Ascending aorta (tissue), 2 donors: ENCODE results near the gene CNKSR3. TPM values are rescaled to one million over a fixed set of nuclear protein-coding genes. Genes with fewer than 3 reads are reported as not detected.

Experiments used
- DNase-seq, 2 donors: peaks; one replicate each; pipeline ENCODE4 v3.0.0-alpha.2; 2019; ENCODE audit warnings: low spot score in 2 of 2
- H3K27ac ChIP-seq, 2 donors: fragments of 200-600 bp; sonication (generic); one replicate each; pipeline ENCODE4 v1.5.1; 2016 to 2017; ENCODE audit warnings: mild to moderate bottlenecking in 1 of 2
- H3K27me3 ChIP-seq: fragments of 200-600 bp; sonication (generic); one replicate; pipeline ENCODE4 v1.5.1; 2017
- H3K36me3 ChIP-seq, 2 donors: fragments of 200-600 bp; sonication (generic); one replicate each; pipeline ENCODE4 v1.5.1; 2016
- H3K4me1 ChIP-seq, 2 donors: fragments of 200-600 bp; sonication (generic); one replicate each; pipeline ENCODE4 v1.5.1; 2016 to 2017; ENCODE audit warnings: mild to moderate bottlenecking in 1 of 2
- H3K4me3 ChIP-seq, 2 donors: fragments of 200-600 bp; sonication (generic); one replicate each; pipeline ENCODE4 v1.5.1; 2016 to 2017; ENCODE audit warnings: mild to moderate bottlenecking in 1 of 2
- H3K9me3 ChIP-seq, 2 donors: fragments of 200-600 bp; sonication (generic); one replicate each; pipeline ENCODE4 v1.5.1; 2016
- CTCF ChIP-seq, 3 experiments: fragments of 200-600 bp in 2 of 3; fragments of 450-650 bp in 1 of 3; sonication (generic) in 2 of 3; IDR thresholded peaks; one replicate each; pipeline ENCODE4 v1.5.1; 2016 to 2019; ENCODE audit warnings: antibody characterized with exemption in 3 of 3, mild to moderate bottlenecking in 1 of 3, moderate library complexity in 1 of 3
- intact Hi-C: fragments of 100-400 bp; cut with DNase I; formaldehyde crosslinking; loops from one replicate; pipeline ENCODE4 v1.15.1; 2023
- total RNA-seq: library from RNA; depleted of rRNA; stranded (reverse); fragments of >200 nt; gene quantifications from one replicate; pipeline ENCODE4 v1.1.0, GENCODE V29; 2016

CNKSR3 gene
- total RNA-seq, 1 donor from 2014 or later = 9.7 TPM

GRCh38 chr6:154474648-154475428 lies 35.6 kb downstream of the CNKSR3 start:
- intact Hi-C loops = loop anchor here (5.0 kb wide), 1 partner anchor 32 kb away; no protein-coding TSS in a partner anchor
- no peak for TF ChIP-seq CTCF (IDR thresholded peaks at IDR 0.05)
- DNase-seq = peak; percentile 51 to 81
- Histone ChIP-seq H3K4me1 (peaks cover 5 to 43% of the 10 kb centered on the region in 2 donors), H3K27me3 (no peaks in the 10 kb centered on the region), H3K9me3 (no peaks in the 10 kb centered on the region), H3K4me3 (no peak overlapping the region), H3K36me3 (no peaks in the 10 kb centered on the region), H3K27ac (peak overlapping the region; percentile 80 to 92)

- H3K27me3 ChIP-seq = no peaks in the 10 kb centered on the region
- no peaks in the 10 kb centered on the region for H3K9me3 ChIP-seq
- intact Hi-C loops = loop anchor here (5.0 kb wide), 1 partner anchor 34 kb away; no protein-coding TSS in a partner anchor
- no peak for TF ChIP-seq CTCF (IDR thresholded peaks at IDR 0.05)
- no peaks in the 10 kb centered on the region for H3K36me3 ChIP-seq
- no peak overlapping the region for H3K4me3 ChIP-seq
- H3K4me1 ChIP-seq = peaks cover 5 to 34% of the 10 kb centered on the region in 2 donors
- peak overlapping the region; percentile 80 to 92 for H3K27ac ChIP-seq
- DNase-seq = no peak
Observed at GRCh38 chr6:154473324-154473723, 37.2 kb downstream of the CNKSR3 start.

DNA sequence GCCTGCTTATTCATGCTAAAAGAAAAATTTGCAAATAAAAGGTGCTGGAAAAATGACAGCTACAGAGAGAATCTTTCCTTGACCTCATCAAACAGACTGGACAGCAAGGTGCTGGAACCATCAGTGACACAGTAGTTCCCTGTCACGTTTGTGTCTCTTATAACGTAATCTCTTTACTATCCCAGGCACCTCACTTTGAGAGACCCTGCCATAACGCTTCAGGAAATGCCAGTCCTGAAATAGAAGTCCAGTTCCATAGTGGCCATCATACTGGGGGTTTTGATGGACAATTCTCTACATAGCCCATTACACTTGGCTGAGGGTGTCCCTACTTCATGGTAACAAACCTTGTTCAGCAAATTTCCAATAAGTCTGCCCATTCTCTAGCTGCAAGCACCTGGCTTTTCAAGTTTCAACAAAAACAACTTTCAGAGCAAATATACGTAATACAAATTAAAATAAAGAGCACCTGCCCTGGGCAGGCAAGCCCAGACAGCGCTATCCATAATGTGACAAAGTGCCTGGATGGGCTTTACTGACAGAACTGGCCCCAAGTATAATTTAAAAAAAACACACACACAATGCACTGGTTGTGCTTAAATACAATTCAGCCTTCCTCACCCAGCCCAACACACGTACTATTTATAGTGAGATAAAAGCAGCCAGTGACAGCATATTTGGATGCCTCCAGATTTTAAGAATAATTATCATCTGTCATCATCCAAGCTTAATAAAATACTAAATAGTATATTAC lies 38.7 kb downstream of the CNKSR3 start:
- intact Hi-C loops = loop anchor here (5.0 kb wide), 1 partner anchor 36 kb away; no protein-coding TSS in a partner anchor
- Histone ChIP-seq H3K4me1 (peaks cover 5 to 24% of the 10 kb centered on the region in 2 donors), H3K27me3 (no peaks in the 10 kb centered on the region), H3K27ac (peak overlapping the region; percentile 26 to 92), H3K4me3 (no peak overlapping the region), H3K36me3 (no peaks in the 10 kb centered on the region), H3K9me3 (no peaks in the 10 kb centered on the region)
- no peak for TF ChIP-seq CTCF (IDR thresholded peaks at IDR 0.05)
- no peak for DNase-seq

GRCh38 chr6:154469306-154469935 lies 41.1 kb downstream of the CNKSR3 start:
- TF ChIP-seq CTCF (IDR thresholded peaks at IDR 0.05) = no peak
- no peak overlapping the region for H3K27ac ChIP-seq

GRCh38 chr6:154468760-154469159 lies 41.7 kb downstream of the CNKSR3 start:
- intact Hi-C loops = no loop called here
- no peak overlapping the region for H3K27ac ChIP-seq
- no peaks in the 10 kb centered on the region for H3K36me3 ChIP-seq
- DNase-seq = no peak
- no peak overlapping the region for H3K4me3 ChIP-seq
- H3K27me3 ChIP-seq = no peaks in the 10 kb centered on the region
- H3K9me3 ChIP-seq = no peaks in the 10 kb centered on the region
- peaks cover 0 to 11% of the 10 kb centered on the region in 2 donors for H3K4me1 ChIP-seq
- TF ChIP-seq CTCF (IDR thresholded peaks at IDR 0.05) = no peak

More at GRCh38 chr6:154469306-154469935, 41.1 kb downstream of the CNKSR3 start:
- Histone ChIP-seq H3K36me3 (no peaks in the 10 kb centered on the region), H3K9me3 (no peaks in the 10 kb centered on the region), H3K27me3 (no peaks in the 10 kb centered on the region), H3K4me1 (peaks cover 0 to 11% of the 10 kb centered on the region in 2 donors), H3K4me3 (no peak overlapping the region)
- no peak for DNase-seq
- intact Hi-C loops = no loop called here
